HG02798 (cell line): Measurements from ENCODE around the gene DNAH6.

Experiments used
- ATAC-seq: cut with Tn5 transposase; IDR thresholded peaks from one replicate; pipeline ENCODE4 v1.9.1; 2021; ENCODE audit warnings: mild to moderate bottlenecking; ENCODE audit not compliant: unreplicated experiment, poor library complexity

The DNAH6 gene

GRCh38 chr2:84829693-84830092, 313.4 kb downstream of the DNAH6 start:
- ATAC-seq: no peak

- ATAC-seq: no peak
Measured at GRCh38 chr2:84830095-84830494, 313.8 kb downstream of the DNAH6 start.

- no peak for ATAC-seq
Measured at GRCh38 chr2:84830758-84831500, 314.6 kb downstream of the DNAH6 start.

- ATAC-seq: peak; percentile 74
Measured at GRCh38 chr2:84832772-84833461, 316.6 kb downstream of the DNAH6 start.

GRCh38 chr2:84833481-84834150, 317.3 kb downstream of the DNAH6 start:
- ATAC-seq: no peak

GRCh38 chr2:84836215-84836614, 319.9 kb downstream of the DNAH6 start:
- ATAC-seq: no peak

- ATAC-seq: no peak
Measured at GRCh38 chr2:84838434-84839145, 322.3 kb downstream of the DNAH6 start.

- no peak for ATAC-seq
Measured at GRCh38 chr2:84839851-84840250, 323.6 kb downstream of the DNAH6 start.

GRCh38 chr2:84840306-84840705, 324.0 kb downstream of the DNAH6 start:
- ATAC-seq: no peak

GRCh38 chr2:84841577-84841976, 325.3 kb downstream of the DNAH6 start:
- no peak for ATAC-seq

- no peak for ATAC-seq
Measured at GRCh38 chr2:84844141-84844540, 327.8 kb downstream of the DNAH6 start.

GRCh38 chr2:84846041-84846663, 329.9 kb downstream of the DNAH6 start:
- no peak for ATAC-seq

GRCh38 chr2:84846741-84847142, 330.4 kb downstream of the DNAH6 start:
- ATAC-seq: no peak

GRCh38 chr2:84847326-84848050, 331.2 kb downstream of the DNAH6 start:
- no peak for ATAC-seq

- no peak for ATAC-seq
Measured at GRCh38 chr2:84849271-84849952, 333.1 kb downstream of the DNAH6 start.

GRCh38 chr2:84850471-84850870, 334.2 kb downstream of the DNAH6 start:
- no peak for ATAC-seq

- ATAC-seq: no peak
Measured at GRCh38 chr2:84851876-84852275, 335.6 kb downstream of the DNAH6 start.

- no peak for ATAC-seq
Measured at GRCh38 chr2:84854850-84855249, 338.6 kb downstream of the DNAH6 start.

- no peak for ATAC-seq
Measured at GRCh38 chr2:84855731-84856130, 339.4 kb downstream of the DNAH6 start.
